PC-3 (cell line): ENCODE measurements around the gene PIAS4.
"Not testable (repeated sequence)": the region's sequence is repeated elsewhere in the genome, so short reads cannot be mapped to it uniquely, and the experiment has no call there.

Source experiments
- EZH2 ChIP-seq: fragments of 300-600 bp; sonication (generic); IDR thresholded peaks from one replicate; pipeline ENCODE4 v1.6.1; 2017; ENCODE audit warnings: antibody characterized with exemption, mild to moderate bottlenecking, low read length; ENCODE audit not compliant: unreplicated experiment
- EZH2phosphoT487 ChIP-seq: fragments of 300-600 bp; sonication (generic); IDR thresholded peaks from 2 replicates; pipeline ENCODE4 v1.6.1; 2018; ENCODE audit warnings: mild to moderate bottlenecking, antibody characterized with exemption, low read length, borderline replicate concordance
- TF ChIP-seq, protein P1 (sequence below): fragments of 300-600 bp; sonication (generic); conservative IDR thresholded peaks from 2 replicates; pipeline ENCODE4 v1.5.1; 2017; ENCODE audit warnings: antibody characterized with exemption, low read depth, mild to moderate bottlenecking, low read length

DNA sequence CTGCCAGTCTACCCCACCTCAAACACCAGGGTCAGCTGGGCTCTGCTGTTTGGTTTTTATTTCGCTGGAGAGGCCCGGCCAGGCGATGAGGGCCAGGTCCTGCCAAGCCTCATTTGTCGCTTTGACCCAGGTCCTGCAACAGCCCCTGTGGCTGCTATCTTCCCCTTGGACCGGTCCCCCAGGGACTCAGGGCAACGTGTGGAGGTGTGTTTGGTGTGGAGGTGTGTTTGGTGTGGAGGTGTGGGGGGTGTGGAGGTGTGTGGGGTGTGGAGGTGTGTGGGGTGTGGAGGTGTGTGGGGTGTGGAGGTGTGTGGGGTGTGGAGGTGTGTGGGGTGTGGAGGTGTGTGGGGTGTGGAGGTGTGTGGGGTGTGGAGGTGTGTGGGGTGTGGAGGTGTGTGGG is 3.9 kb downstream of the PIAS4 start:
- TF ChIP-seq, protein P1, sequence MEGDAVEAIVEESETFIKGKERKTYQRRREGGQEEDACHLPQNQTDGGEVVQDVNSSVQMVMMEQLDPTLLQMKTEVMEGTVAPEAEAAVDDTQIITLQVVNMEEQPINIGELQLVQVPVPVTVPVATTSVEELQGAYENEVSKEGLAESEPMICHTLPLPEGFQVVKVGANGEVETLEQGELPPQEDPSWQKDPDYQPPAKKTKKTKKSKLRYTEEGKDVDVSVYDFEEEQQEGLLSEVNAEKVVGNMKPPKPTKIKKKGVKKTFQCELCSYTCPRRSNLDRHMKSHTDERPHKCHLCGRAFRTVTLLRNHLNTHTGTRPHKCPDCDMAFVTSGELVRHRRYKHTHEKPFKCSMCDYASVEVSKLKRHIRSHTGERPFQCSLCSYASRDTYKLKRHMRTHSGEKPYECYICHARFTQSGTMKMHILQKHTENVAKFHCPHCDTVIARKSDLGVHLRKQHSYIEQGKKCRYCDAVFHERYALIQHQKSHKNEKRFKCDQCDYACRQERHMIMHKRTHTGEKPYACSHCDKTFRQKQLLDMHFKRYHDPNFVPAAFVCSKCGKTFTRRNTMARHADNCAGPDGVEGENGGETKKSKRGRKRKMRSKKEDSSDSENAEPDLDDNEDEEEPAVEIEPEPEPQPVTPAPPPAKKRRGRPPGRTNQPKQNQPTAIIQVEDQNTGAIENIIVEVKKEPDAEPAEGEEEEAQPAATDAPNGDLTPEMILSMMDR = not testable (repeated sequence)
- not testable (repeated sequence) for TF ChIP-seq EZH2phosphoT487, EZH2
